NCI-H2196 (cell line): Measurements from ENCODE around the gene HOXC13.
A peak's percentile ranks its signal among the peaks of the same experiment; 100 is the strongest.

ENCODE experiments used
- DNase-seq: peaks from one replicate; lab custom pipeline; 2025; ENCODE audit not compliant: unreplicated experiment; lab: John Stamatoyannopoulos, UW

HOXC13 gene, protein sequence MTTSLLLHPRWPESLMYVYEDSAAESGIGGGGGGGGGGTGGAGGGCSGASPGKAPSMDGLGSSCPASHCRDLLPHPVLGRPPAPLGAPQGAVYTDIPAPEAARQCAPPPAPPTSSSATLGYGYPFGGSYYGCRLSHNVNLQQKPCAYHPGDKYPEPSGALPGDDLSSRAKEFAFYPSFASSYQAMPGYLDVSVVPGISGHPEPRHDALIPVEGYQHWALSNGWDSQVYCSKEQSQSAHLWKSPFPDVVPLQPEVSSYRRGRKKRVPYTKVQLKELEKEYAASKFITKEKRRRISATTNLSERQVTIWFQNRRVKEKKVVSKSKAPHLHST

DNA sequence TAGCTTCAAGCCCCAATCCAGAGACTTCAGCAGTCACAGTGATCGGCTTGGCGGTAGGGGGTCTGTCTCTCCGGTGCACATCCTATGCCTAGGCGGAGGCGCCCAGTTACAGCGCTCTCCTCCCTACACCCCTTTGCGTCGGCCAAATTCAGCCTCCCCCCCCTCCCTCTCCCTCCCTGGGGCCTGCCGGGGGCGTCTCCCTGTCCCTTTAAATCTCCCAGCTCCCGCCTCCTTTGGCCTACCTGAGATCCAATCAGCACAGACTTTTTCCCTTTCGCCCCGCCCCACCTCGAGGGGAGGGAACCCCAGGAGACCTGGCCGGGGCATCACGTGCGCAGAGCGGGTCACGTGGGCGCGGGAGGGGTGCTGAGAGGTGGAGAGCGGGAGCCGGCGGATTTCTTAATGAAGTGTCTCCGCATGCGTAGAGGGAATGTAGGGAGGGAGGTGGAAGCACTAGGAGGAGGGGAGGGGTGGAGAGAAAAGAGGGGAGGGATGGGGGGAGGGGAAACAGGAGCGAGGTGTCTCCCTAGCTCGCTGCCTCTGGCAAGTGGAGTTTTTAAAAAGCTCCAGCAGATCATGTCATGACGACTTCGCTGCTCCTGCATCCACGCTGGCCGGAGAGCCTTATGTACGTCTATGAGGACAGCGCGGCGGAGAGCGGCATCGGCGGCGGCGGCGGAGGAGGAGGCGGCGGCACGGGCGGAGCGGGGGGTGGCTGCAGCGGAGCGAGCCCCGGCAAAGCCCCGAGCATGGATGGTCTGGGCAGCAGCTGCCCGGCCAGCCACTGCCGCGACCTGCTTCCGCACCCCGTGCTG is at the start of gene HOXC13:
TSS of gene HOXC13 (plus strand) at position 506 of the 815 bp plus-strand sequence. CDS start at position 582, 76 bp downstream.
- peak; percentile 99 for DNase-seq

DNA sequence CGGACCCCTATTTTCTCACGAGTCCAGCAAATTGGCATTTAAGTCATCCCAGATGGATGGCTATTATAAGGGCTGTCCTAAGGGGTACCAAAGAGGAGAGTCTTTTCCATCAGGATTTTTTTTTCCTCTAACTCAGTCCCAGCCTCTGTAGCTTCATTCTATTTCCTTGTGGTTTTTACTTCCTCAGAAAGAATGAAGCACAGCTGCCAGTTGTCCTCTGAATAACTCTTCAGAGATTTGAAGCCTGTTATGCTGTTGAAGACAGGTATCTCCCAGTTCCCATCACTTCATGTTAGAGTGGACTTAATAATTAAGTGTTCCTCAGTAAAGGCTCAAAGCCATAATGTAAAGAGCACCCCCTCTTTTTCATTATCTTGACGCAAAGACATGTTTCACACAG is 48.5 kb upstream of the HOXC13 start:
- DNase-seq: no peak

DNA sequence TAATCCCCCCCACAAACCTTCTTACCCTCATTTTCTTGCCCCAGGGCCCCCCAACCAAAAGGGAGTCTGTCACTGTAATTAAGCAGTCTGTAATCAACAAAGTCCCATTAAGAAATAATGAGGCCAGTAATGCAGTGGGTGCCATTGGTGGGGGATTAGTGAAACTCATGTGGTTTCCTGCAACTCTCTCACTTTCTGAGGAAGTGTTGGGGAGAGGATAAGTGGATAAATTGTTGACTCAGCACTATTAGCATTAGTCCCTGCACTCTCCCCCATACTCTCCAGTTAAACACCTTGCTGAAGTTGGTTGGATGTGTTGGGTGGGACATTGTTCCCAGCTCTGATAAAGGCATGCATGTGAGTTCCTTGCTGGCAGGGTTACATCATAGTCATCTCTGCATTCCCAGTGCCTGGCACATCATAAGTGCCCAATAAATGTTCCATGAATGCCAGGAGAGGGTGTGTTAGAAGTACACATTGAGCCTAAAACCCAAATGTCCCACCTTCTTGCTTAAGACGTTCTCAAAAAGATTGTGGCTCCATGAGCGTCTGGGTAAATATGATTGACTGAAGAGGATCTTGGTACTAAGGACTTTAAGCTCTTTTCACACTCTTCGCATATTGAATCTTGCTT is 45.8 kb upstream of the HOXC13 start:
- no peak for DNase-seq

DNA sequence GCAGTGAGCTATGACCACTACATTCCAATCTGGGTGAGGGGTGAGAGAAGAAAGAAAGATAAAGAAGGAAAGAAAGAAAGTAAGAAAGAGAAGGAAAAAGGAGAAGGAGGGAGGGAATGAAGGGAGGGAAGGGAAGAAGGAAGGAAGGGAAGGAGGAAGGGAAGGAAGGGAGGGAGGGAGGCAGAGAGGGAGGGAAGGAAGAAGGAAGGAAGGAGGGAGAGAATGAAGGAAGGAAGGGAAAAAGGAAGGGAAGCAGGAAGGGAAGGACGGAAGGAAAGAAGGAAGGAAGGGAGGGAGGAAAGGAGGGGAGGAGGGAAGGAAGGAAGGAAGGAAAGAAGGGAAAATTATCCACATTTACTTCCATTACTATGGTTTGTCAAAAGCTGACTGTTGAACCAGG is 39.4 kb upstream of the HOXC13 start:
- DNase-seq: no peak

DNA sequence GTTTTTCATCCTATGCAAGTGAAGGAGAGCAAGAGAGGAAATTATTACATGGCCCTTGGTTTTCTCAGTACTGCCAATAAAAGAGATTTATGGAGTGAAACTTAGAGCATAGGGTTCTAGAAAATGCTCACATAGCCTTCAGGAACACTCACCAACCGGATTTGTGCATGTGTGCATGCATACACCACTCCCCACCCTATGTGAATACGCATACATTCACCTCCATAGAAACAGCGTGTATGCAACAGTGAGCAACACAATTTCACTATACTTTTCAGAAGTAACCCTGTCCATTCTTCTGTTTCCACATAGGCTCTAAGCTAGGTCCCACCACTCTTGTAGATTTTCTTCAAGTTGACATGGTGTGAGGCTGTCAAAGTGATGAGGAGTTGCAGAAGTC is 31.5 kb upstream of the HOXC13 start:
- no peak for DNase-seq

DNA sequence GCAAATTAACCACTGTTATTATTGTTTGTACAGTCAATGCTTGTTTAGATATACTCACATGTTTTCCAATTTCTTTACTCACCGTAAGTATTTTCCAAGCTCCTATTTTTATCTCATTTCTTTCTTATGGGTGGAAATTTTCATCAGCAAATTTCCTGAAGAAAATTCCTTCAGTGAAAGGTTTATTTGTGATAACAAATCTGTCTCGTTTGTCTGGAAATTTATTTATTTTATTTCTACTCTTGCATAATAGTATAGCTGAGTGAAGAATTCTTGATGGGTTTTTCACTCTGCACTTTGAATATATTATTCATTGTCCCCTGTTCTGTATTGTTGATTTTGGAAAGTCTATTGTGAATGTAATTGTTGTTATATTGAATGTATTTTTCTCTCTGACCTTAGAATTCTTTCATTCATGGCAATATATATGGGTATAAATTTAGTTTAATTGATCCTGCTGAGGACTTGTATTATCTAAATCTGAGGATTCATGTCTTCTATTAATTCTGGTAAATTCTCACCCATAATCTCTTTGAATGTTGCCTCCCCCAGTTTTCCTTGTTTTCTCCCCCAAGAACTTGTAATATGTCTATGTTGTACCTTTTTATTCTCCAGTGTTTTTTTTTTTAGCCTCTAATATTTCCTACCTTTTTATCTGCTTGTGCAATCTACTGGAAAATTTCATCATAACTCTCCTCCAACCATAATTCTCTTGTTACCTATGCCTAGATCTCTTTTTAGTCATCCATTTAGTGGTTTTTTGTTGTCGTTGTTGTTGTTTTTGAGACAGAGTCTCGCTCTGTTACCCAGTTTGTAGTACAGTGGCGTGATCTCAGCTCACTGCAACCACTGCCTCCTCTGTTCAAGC is 21.6 kb upstream of the HOXC13 start:
- DNase-seq: no peak

DNA sequence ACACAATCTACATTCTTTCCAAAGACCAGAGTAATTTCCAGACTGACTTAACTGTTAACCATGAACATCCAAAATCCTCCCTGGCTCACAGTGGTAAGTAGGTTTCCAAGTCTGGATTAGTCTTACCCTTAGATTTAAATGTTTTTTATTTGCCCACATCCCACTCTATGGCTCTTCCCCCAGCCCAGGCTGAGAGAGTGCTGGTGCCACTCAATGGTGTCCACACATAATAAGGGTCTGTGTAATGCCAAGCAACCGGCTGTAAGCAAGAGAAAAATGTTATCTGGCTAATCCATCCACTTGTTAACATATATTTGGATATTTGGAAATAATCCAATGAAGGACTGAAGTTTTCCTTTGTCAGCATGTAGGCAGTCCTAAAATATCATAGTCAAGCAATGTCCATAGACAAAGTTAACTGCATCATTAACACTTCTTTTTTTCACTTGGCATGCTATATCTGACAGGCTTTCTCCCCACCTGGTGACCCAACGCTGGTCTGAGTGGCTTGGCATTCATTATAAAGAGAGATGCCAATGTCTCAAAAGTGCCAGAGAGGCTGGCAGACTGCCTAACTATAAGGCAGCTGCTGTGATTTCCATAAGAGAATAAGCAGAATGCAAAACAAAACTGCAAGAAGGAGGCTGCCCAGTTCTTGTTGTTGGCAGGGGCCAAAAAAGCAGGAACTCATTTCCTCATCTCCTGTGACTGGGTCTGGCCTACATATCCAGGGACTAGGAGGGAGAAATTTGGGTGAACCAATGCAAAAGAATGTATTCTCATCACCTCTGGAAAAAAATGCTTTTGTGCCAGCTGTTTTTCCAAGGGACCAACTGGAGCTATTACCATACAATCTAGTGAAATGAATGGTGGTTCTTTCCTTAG is 13.9 kb upstream of the HOXC13 start:
- DNase-seq: no peak

DNA sequence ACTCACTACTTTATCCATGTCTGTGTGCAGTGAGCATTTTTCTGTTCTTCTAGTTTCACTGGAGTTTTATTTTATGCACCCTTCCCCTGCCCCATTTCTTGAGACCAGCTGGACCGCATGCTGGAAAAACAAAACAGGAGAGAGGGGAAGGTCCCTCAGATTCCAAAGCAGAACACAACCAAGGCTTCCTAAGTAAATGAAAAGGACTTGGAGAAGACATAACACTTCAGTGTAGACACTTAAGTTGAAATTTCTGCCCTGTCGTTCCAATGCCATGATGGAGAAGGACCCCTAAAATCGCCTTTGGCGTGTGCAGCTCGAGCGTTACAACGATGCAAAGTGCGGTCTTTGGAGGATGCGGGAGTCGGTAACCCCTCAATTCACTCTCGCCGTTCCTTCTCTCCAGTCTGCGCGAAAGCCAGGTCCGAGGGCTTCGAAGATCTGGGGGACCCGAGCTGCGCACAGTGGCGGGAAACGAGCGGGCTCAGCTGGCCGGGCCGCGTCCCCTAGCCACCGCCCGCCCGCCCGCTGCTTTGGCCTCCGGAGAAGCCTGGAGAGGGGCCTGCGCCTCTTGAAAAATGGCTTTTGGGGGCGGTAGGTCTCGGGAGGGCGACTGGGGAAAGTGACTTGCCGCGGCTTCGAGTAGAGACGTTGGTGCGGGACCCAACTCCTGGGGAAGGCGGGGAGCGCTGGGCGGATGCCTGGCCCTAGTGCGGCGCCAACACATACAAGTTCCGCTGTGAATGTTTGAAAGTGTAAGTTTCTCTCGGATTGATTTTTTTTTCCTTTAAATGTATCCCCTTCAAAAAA is 11.2 kb upstream of the HOXC13 start:
- DNase-seq: no peak

DNA sequence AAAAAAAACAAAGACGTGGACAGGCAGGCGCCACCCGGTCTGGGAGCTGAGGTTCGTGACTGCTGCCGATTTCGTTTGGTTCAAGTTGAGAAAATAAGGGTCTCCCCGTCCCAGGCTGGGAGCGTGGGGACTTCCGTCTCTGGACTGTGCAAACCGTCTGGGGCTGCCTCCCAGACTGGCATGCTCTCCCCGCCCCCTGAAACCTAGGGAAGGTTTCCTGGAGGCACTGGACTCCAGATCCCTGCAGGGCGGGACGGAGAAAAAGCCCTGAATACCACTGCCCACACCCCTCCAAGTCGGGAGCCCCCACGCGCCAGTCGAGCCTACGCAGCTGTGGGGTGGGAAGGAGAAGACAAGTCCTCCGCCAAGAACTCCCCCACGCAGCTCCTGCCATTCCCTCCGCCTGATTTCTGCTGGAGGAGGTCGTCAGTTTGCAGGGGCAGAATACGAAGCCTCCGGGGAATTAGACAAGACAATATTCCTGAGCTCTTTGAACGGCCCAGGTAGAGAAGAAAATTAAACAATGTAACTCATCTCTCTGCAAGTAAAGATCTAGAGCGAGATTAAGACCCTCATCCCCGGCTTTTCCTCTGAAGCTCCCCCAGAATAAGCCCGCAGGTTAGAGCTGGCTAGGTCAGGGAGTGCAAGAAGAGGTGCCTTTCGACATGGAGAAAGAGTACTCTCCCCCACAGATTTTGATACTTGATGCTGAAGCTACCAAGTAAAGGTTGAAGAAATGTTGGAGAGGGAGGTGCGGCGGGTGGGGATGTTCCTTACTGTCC is 10.4 kb upstream of the HOXC13 start:
- no peak for DNase-seq

DNA sequence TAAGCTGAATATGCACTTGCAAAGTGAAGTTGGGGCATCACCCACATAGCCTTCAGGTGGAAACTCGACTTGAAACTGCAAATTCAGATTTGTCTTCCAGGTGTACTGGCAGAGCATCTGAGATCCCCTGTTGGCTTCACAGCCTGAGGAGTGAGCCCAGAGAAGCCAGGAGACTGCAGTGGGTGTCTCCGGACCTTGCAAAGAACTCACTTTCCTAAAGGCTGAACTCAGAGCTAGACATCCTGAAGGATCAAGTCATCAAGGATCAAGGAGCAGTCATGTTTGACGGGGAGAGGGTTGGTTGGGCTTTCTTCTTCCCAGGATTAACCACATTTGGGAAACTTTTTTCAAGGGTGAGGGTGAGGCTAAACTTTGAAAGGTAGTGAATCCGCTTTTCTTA is 9.1 kb upstream of the HOXC13 start:
- DNase-seq: no peak

DNA sequence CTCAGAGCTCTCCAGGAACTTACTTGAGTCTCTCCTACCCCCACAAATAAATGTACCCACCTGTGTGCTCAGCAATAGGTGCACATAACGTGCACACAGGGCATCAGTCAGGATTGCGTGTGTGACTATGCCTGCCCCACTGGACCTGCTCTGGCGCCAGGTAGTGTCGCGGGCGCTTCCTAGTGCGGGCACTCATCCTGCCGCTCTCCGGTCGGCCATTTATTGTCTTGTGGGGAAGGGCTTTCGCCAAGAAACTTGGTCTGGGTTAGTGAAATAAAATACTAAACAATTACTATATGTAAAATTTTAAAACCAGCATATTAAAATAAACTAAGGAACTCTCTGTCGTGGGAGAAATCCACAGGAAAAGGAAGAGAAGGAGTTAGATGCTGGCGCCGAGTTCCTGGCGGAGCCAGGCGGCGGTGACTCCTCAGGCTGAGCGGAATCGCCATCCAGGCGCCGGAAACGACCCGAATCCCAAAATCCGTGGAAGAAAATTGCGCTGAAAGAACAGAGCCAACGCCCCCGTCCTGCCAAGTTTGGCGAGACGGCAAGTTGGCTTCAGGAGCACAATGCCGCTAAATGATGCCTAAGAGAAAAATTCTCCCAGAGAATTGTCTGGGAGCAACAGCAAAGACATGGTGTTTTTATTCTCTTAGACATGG is 7.9 kb upstream of the HOXC13 start:
- no peak for DNase-seq

DNA sequence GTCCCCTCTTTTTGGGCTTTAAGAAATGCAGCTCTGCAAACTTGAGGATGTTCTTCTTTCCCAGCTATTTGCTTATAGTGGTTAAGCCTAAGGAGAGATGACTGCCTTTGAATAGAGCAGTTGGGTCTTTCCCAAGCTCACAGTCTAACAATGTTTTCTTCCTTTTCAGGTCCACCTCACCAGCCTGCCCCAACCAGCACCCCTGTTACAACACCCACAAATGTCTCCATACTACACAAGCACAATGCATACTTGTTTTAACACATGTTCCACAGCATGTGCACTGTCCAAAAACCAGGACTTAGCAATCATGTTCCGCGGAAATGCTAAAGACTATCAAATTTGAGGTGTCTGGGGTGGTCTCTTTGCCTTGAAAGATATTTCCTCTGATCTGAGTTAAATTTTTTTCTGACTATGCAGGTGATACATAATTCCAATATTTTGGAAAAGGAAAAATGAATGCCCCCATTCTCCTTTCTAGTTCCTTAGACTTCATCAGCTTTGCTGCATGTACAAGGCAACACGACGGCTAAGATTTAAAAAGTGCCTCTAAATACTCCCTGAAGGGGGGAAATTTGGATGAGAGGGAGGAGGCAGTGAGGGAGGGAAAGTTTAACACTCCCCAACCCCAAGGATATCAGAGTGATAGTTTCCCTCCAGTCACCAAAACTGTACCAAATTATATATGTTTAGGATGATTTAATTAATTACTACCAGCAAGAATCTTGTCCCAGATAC is 6.6 kb upstream of the HOXC13 start:
- DNase-seq: no peak

DNA sequence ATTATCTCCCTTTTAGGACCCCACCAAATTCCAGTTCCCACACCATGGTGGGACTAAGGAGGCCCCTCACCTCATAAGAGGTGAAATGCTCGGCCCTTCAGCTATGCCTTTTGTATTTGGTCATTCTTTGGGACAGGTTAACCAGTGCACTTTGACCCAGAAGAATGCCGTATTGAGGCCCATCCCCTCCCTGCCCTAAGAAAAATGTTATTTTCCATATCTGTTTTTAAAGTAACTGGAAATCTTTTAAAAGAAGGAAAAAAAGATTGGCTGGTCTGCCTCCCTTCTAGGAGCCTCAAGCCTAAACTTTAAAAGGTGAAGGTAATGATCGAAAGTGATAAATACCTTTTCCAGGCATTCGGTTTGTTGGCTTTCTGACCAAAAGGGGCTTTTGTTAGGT is 5.7 kb upstream of the HOXC13 start:
- DNase-seq: no peak

DNA sequence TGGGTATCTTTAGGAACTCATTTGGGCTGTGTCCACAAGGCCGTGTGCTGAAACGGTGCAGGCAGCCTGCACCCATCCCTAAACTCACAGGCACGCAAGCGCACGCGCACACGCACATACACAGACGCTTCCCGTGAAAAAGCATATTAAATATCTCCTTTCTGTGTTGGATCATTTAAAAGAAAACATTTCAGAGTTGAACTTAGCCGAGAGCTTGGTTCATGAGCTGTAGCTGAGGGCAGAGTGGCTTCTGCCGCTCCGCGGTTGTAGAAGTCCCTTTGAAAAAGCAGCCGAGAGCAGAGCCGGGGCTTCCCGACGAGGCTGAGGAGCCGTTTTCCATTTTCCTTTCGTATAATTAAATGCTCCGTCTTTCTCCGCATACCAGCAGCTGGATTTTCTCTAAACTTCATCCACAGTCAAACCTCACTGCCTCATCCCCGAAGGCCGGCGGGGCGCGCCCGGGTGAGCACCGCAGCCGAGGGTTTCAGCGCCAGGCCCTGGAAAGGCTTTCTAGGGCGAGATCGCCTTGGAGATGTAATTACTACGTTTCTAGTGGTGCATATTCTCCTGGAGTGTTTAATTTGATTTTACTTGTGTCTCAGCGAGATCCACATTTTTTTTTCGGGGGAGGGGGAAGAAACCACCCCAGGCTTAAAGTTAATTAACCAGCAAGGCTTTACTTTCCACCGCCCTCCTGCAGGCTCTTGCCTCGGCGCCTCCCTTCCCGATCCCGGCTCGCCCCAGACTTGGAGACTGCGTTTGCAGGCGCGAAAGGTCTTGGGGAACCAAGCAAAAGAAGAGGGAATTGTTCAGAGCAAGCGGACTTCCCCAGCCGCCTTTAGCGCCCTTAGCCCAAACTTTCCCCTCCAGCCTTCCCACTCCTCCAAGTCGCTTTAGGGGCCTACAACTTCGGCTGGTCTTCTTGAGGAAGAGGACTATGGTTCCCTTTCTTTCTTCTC is 3.0 kb upstream of the HOXC13 start:
- DNase-seq: no peak

DNA sequence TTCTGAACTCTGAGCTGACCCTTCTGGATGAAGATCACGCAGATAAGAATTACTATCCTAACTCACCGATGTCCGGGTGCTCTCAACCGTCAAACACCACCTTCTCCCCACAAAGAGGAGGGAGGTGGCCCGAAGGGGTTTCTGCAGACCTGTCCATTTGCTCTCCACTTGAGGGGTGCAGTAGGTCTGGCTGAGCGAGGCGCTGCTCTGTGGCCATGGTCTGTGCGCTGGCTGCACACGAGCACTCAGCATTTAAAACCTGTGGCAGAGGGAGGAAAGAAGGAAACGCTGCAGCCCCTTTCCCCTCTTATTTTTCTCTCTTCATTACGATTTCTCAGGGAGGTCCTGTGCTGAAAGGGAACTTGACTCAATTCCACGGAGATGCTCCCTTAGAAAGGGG is 1.5 kb upstream of the HOXC13 start:
- no peak for DNase-seq
